Stomach (tissue), 9 donors: ENCODE measurements around the gene UFC1. TPM values are rescaled to one million over a fixed set of nuclear protein-coding genes. Genes with fewer than 3 reads are reported as not detected.
"Not testable (repeated sequence)": the region's sequence is repeated elsewhere in the genome, so short reads cannot be mapped to it uniquely, and the experiment has no call there.

Experiments
- DNase-seq, 2 donors: peaks; one replicate each; pipeline versions ENCODE4 v3.0.0 to v3.0.0-alpha.2; 2013 to 2019
- H3K27ac ChIP-seq, 5 donors: fragments of 200-600 bp in 4 of 5; sonication (generic) in 4 of 5; one replicate each; pipeline ENCODE4 v1.5.1; 2013 to 2019; ENCODE audit warnings: mild to moderate bottlenecking in 1 of 5, moderate library complexity in 1 of 5
- H3K27me3 ChIP-seq, 3 donors: fragments of 200-600 bp; sonication (generic); one replicate each; pipeline ENCODE4 v1.5.1; 2017 to 2019; ENCODE audit warnings: mixed run types in 1 of 3
- H3K36me3 ChIP-seq, 4 donors: fragments of 200-600 bp; sonication (generic); 1 replicate in 3 of 4; 2 replicates in 1 of 4; pipeline ENCODE4 v1.5.1; 2016 to 2019
- H3K4me1 ChIP-seq, 4 donors: fragments of 200-600 bp; sonication (generic); one replicate each; pipeline ENCODE4 v1.5.1; 2016 to 2019
- H3K4me3 ChIP-seq, 4 donors: fragments of 200-600 bp; sonication (generic) in 3 of 4; one replicate each; pipeline ENCODE4 v1.5.1; 2016 to 2019; ENCODE audit warnings: mild to moderate bottlenecking in 1 of 4
- H3K9me3 ChIP-seq, 4 donors: fragments of 200-600 bp; sonication (generic); one replicate each; pipeline ENCODE4 v1.5.1; 2016 to 2019
- EP300 ChIP-seq: sonication (generic); formaldehyde crosslinking; IDR thresholded peaks from one replicate; pipeline ENCODE4 v1.6.1; 2017; ENCODE audit warnings: antibody characterized with exemption
- POLR2A ChIP-seq, 4 donors: fragments of 450-650 bp; IDR thresholded peaks; one replicate each; pipeline ENCODE4 v1.6.1; 2016; ENCODE audit warnings: antibody characterized with exemption in 4 of 4, control low read depth in 2 of 4, mild to moderate bottlenecking in 1 of 4, moderate library complexity in 1 of 4
- POLR2AphosphoS5 ChIP-seq, 3 donors: sonication (generic); formaldehyde crosslinking; IDR thresholded peaks; one replicate each; pipeline ENCODE4 v1.6.1; 2016; ENCODE audit warnings: antibody characterized with exemption in 3 of 3
- WGBS, 5 donors: extraction: QIAGEN DNeasy Blood & Tissue Kit in 3 of 5; methylation state at CpG; one replicate each; pipeline versions ENCODE4 v1.1.5 to v1.1.7; 2013 to 2018; 5-methylcytosine and 5-hydroxymethylcytosine counted together
- intact Hi-C: fragments of 100-400 bp; cut with DNase I; formaldehyde crosslinking; loops from one replicate; pipeline ENCODE4 v1.15.1; 2023; ENCODE audit warnings: low total_unique reads
- polyA plus RNA-seq, 3 donors: library from polyadenylated mRNA; stranded (reverse); fragments of 200-250 nt; gene quantifications; one replicate each; pipeline ENCODE4 v1.2.3, GENCODE V29; 2013
- total RNA-seq, 5 donors: library from RNA; depleted of rRNA; stranded (reverse); fragments of >200 nt; gene quantifications; one replicate each; pipeline versions ENCODE4 v1.1.0 to v1.2.3, GENCODE V29; 2014 to 2016
- TF ChIP-seq, protein P1 (sequence below), 7 experiments: fragments of 450-650 bp in 4 of 7; fragments of 200-600 bp in 3 of 7; sonication (generic) in 3 of 7; IDR thresholded peaks; one replicate each; pipeline ENCODE4 v1.5.1; 2016 to 2019; ENCODE audit warnings: antibody characterized with exemption in 7 of 7, control low read depth in 2 of 7, mild to moderate bottlenecking in 1 of 7
- donor health status: healthy with polysubstance abuse.
- donor health status: Bipolar disorder and iron deficiency.
- donor health status: healthy.

Gene UFC1
- total and polyA plus RNA-seq, 8 donors: 21.9 to 206 (median 95.1) TPM; not detected in 1

DNA sequence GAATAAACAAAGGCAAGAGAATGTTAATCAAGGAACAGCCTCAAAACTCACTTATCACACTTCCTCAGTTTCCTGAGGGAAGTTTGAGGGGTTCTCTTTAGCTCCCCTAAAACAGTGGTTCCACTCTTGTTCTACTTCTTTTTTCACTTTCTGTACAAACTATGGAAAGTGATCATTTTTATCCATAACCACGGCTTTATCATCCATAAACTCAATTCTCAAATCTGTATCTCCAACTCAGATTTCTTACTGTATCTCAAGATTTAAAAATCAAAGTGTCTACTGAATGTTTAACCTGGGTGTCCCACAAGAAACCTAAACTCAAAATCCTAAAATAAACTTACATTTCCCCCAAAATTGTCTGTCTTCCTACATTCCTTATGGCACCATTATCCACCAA lies 39.9 kb upstream of the UFC1 start:
- intact Hi-C loops: no loop called here

DNA sequence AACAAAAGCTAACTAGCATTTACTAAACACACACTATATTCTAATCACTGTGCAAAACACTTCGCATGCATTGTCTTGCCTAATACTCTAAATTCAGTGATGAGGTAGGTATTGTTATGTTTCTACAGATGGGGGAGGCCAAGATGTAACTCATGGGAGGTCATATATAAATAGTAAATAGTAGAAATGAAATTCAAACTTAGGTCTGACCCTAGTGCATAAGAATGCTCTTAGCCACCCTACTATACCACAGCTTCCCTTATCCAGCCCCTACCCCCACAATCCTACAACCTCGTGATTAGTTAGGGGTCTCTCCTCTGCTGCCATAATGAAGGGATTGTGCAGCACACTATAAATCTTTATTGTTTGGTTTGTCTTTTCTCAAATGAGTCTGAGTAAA lies 39.2 kb upstream of the UFC1 start:
- H3K4me3 ChIP-seq: no peak overlapping the region
- no peak overlapping the region for H3K27ac ChIP-seq
- no peak for TF ChIP-seq POLR2A (IDR thresholded peaks at IDR 0.05)
- TF ChIP-seq, protein P1, sequence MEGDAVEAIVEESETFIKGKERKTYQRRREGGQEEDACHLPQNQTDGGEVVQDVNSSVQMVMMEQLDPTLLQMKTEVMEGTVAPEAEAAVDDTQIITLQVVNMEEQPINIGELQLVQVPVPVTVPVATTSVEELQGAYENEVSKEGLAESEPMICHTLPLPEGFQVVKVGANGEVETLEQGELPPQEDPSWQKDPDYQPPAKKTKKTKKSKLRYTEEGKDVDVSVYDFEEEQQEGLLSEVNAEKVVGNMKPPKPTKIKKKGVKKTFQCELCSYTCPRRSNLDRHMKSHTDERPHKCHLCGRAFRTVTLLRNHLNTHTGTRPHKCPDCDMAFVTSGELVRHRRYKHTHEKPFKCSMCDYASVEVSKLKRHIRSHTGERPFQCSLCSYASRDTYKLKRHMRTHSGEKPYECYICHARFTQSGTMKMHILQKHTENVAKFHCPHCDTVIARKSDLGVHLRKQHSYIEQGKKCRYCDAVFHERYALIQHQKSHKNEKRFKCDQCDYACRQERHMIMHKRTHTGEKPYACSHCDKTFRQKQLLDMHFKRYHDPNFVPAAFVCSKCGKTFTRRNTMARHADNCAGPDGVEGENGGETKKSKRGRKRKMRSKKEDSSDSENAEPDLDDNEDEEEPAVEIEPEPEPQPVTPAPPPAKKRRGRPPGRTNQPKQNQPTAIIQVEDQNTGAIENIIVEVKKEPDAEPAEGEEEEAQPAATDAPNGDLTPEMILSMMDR (IDR thresholded peaks at IDR 0.05): no peak
- TF ChIP-seq POLR2AphosphoS5 (IDR thresholded peaks at IDR 0.05): no peak
- TF ChIP-seq EP300: no peak
- H3K9me3 ChIP-seq: no peaks in the 10 kb centered on the region
- no peak for DNase-seq
- peaks cover 37 to 72% (median 55%) of the 10 kb centered on the region in 4 donors for H3K4me1 ChIP-seq
- H3K36me3 ChIP-seq: peaks cover 0 to 14% (median 10%) of the 10 kb centered on the region in 4 donors
- H3K27me3 ChIP-seq: no peaks in the 10 kb centered on the region
- 76 to 90% (median 84%) methylated on average over 2 of the region's 2 CpGs for WGBS, 5 donors
- intact Hi-C loops: no loop called here

More for the DNA sequence above, 39.9 kb upstream of the UFC1 start:
- Histone ChIP-seq H3K27ac (no peak overlapping the region), H3K36me3 (peaks cover 0 to 19% (median 16%) of the 10 kb centered on the region in 4 donors), H3K27me3 (no peaks in the 10 kb centered on the region), H3K4me3 (no peak overlapping the region), H3K4me1 (peaks cover 30 to 66% (median 49%) of the 10 kb centered on the region in 4 donors), H3K9me3 (no peaks in the 10 kb centered on the region)
- 65 to 90% (median 73%) methylated on average over 1 of the region's 1 CpG for WGBS, 5 donors
- DNase-seq: no peak
- no peak for TF ChIP-seq POLR2AphosphoS5 (IDR thresholded peaks at IDR 0.05)
- TF ChIP-seq, protein P1 (IDR thresholded peaks at IDR 0.05): no peak
- TF ChIP-seq EP300: no peak
- TF ChIP-seq POLR2A (IDR thresholded peaks at IDR 0.05): no peak

DNA sequence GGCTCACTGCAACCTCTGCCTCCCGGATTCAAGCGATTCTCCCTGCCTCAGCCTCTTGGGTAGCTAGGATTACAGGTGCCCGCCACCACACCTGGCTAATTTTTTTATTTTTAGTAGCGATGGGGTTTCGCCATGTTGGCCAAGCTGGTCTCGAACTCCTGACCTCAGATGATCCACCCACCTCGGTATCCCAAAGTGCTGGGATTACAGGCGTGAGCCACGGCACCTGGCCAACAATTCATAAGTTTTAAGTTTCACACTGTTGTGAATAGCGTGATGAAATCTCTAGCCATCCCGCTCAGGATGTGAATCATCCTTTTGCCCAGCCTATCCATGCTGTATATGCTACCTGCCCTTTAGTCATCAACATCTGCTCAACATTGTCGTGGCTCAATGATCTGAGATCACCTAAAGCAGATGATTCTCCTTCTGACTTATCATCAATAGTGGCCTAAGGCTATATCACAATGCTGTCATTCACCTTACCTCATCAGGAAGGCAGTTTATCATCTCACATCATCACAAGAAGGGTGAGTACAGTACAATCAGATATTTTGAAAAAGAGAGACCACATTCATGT lies 38.6 kb upstream of the UFC1 start:
- WGBS, 5 donors: 85 to 93% (median 88%) methylated on average over 12 of the region's 12 CpGs
- intact Hi-C loops: no loop called here
- no peak overlapping the region for H3K27ac ChIP-seq
- DNase-seq: no peak
- no peak overlapping the region for H3K4me3 ChIP-seq
- H3K27me3 ChIP-seq: no peaks in the 10 kb centered on the region
- TF ChIP-seq, protein P1 (IDR thresholded peaks at IDR 0.05): no peak
- TF ChIP-seq EP300 (no peak), POLR2AphosphoS5 (IDR thresholded peaks at IDR 0.05) (no peak), POLR2A (IDR thresholded peaks at IDR 0.05) (no peak)
- H3K36me3 ChIP-seq: peaks cover 4 to 13% (median 9%) of the 10 kb centered on the region in 4 donors
- peaks cover 43 to 79% (median 62%) of the 10 kb centered on the region in 4 donors for H3K4me1 ChIP-seq
- no peaks in the 10 kb centered on the region for H3K9me3 ChIP-seq

DNA sequence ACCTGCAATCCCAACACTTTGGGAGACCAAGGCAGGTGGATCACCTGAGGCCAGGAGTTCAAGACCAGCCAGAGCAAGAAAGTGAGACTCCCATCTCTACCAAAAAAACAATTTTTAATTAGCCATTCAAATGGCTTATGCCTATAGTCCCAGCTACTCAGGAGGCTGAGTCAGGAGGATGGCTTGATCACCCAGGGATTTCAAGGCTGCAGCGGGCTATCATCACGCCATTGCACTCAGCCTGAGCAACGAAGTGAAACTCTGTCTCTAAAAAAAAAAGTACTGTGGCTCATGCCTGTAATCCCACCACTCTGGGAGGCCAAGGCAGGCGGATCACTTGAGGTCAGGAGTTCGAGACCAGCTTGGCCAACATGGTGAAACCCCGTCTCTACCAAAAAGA lies 37.8 kb upstream of the UFC1 start:
- intact Hi-C loops, H3K9me3 ChIP-seq, H3K27ac ChIP-seq, H3K27me3 ChIP-seq, DNase-seq: not testable (repeated sequence)
- 87 to 95% (median 91%) methylated on average over 6 of the region's 6 CpGs for WGBS, 5 donors
- peak overlapping the region in 2 of 4 donors; percentile 95 to 100 for H3K4me3 ChIP-seq
- H3K4me1 ChIP-seq: peaks cover 45 to 86% (median 67%) of the 10 kb centered on the region in 4 donors
- H3K36me3 ChIP-seq: peaks cover 11 to 18% (median 15%) of the 10 kb centered on the region in 4 donors
